Right lung (tissue), 5 donors: Measurements from ENCODE around the gene LAMB1. TPM values are rescaled to one million over a fixed set of nuclear protein-coding genes. Genes with fewer than 3 reads are reported as not detected.
A peak's percentile ranks its signal among the peaks of the same experiment; 100 is the strongest.

Source experiments
- DNase-seq, 2 donors: peaks; one replicate each; pipeline ENCODE4 v3.0.0-alpha.2; 2013
- polyA plus RNA-seq, 5 donors: library from polyadenylated mRNA; unstranded; fragments of 120-200 nt; gene quantifications; one replicate each; pipeline versions ENCODE4 v1.2.1 to v1.2.3, GENCODE V29; 2013; ENCODE audit warnings: inconsistent platforms in 1 of 5, low replicate concordance in 1 of 5; ENCODE audit not compliant: insufficient read length in 5 of 5, insufficient read depth in 1 of 5

Gene LAMB1
- polyA plus RNA-seq, 5 donors = 434 to 575 (median 522) TPM

- no peak for DNase-seq
These were observed 118.7 kb downstream of the LAMB1 start for GRCh38 chr7:107884066-107884818.

GRCh38 chr7:107882766-107883165 lies 120.2 kb downstream of the LAMB1 start:
- DNase-seq = no peak

- peak; percentile 31 to 57 for DNase-seq
These were observed 123.4 kb downstream of the LAMB1 start for GRCh38 chr7:107879400-107880035.

GRCh38 chr7:107878636-107879035 lies 124.3 kb downstream of the LAMB1 start:
- no peak for DNase-seq

- DNase-seq = no peak
These were observed 125.1 kb downstream of the LAMB1 start for GRCh38 chr7:107877731-107878382.

GRCh38 chr7:107876916-107877315 lies 126.0 kb downstream of the LAMB1 start:
- DNase-seq = no peak

GRCh38 chr7:107874605-107875446 lies 128.1 kb downstream of the LAMB1 start:
- DNase-seq = peak; percentile 26 to 61

GRCh38 chr7:107874111-107874510 lies 128.8 kb downstream of the LAMB1 start:
- no peak for DNase-seq

Other genes with a start within 250 kb of the LAMB1 start
- gene SLC26A3, start 199.9 kb downstream of the LAMB1 start, polyA plus RNA-seq = under 1 TPM in 1 of 5 donors, not detected in 4; 0.27 TPM
- gene DLD, start 112.0 kb downstream of the LAMB1 start, polyA plus RNA-seq = 10 to 100 TPM; 65.4 to 92.7 (median 80.6) TPM
- under 1 TPM; 0.09 to 0.43 (median 0.28) TPM for gene LAMB4, start 127.2 kb upstream of the LAMB1 start, polyA plus RNA-seq